C4-2B (cell line): Measurements from ENCODE around the gene NCKIPSD.

Source experiments
- CTCF ChIP-seq: fragments of 450-650 bp; conservative IDR thresholded peaks from 2 replicates; pipeline ENCODE4 v1.5.1; 2017; ENCODE audit warnings: mild to moderate bottlenecking
- ZFX ChIP-seq: fragments of 450-650 bp; IDR thresholded peaks from 2 replicates; pipeline ENCODE4 v1.6.1; 2017

DNA sequence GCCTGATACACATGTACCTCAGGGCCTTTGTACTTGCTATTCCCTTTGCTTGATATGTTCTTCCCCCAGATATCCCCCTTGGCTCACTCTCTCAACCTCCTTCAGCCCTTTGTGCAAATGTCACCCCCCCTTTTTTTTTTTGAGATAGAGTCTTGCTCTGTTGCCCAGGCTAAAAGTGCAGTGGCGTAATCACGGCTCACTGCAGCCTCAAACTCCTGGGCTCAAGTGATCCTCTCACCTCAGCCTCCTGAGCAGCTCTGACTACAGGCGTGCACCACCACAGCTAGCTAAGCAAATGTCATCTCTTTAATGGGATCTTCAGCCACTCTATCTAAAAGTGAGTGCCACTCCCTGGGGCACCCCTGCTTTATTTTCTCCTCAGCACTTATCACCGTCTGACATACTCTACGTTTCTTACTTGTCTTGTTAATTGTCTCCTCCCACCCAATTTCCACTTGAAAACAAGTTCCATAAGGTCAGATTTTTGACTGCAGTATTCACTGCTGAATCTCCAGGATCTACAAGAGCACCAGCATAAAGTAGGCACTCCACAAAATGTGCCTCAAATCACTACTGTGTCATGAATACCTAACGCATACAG, 16.7 kb upstream of the NCKIPSD start:
- TF ChIP-seq CTCF = no peak
- TF ChIP-seq ZFX = no peak
